ENCODE data around the gene SLC16A14. TPM values are rescaled to one million over a fixed set of nuclear protein-coding genes. Genes with fewer than 3 reads are reported as not detected.

Gene SLC16A14
- total and polyA plus RNA-seq, 2 of the 8 experiments (the other 6 are each of a cell fraction or from before 2014, with no cell fraction given) = 2.1 to 3.0 TPM

DNA sequence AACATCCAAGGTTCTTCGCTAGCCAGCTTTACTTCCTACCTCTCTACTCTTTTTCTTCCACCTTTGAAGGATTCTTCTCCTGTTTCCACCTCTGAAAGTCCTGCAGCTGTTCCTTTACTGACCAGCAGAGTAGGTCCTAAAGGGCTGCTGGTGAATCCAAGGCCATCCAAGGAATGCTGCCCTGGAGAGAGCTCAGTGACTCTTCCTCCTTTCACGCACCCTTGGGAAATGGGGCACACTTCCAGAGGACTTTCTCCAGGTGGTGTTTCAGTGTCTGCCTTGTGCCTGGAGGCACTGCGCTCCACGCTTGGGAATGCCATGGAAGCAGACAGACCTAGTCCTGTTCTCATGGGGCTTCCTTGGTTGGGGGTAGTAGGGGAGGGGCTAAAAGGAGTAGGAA, 45.4 kb downstream of the SLC16A14 start:
- Histone ChIP-seq H3K79me2 (ENCODE audit: control insufficient read depth in 1 of 2, insufficient read depth in 2 of 2, low read length in 2 of 2) (no peaks in the 10 kb centered on the region), H3K23ac (ENCODE audit: insufficient read length) (no peak overlapping the region), H4K20me1 (replicated peaks in 1 of 2; ENCODE audit: control insufficient read depth in 1 of 2, insufficient read depth in 2 of 2, low read length in 2 of 2) (no peaks in the 10 kb centered on the region), H2BK5ac (ENCODE audit: low read depth, low read length) (no peak overlapping the region), H3K36me3 (ENCODE audit: control insufficient read depth in 2 of 4, insufficient read depth in 4 of 4, low read length in 3 of 4) (no peaks in the 10 kb centered on the region), H3K79me1 (ENCODE audit: low read depth, low read length) (no peaks in the 10 kb centered on the region), H2BK120ac (replicated peaks; ENCODE audit: low read depth, low read length) (no peak overlapping the region), H3K56ac (replicated peaks; ENCODE audit: insufficient read length, low read depth, low read length) (no peak overlapping the region), H2BK12ac (ENCODE audit: low read depth, low read length) (no peak overlapping the region), H3K9ac (replicated peaks in 1 of 4; ENCODE audit: extremely low read depth in 1 of 4, low read depth in 3 of 4, low read length in 3 of 4) (no peak overlapping the region), H2BK20ac (ENCODE audit: low read length) (no peak overlapping the region), H3K4me1 (replicated peaks in 1 of 4; ENCODE audit: control insufficient read depth in 3 of 4, insufficient read depth in 4 of 4, low read length in 3 of 4) (no peaks in the 10 kb centered on the region), H3K27me3 (replicated peaks in 1 of 4; ENCODE audit: control insufficient read depth in 3 of 4, extremely low read depth in 1 of 4, insufficient read depth in 3 of 4, low read length in 3 of 4) (no peaks in the 10 kb centered on the region), H2AK5ac (ENCODE audit: low read depth, low read length) (no peak overlapping the region), H2BK15ac (ENCODE audit: low read length) (no peak overlapping the region), H4K91ac (replicated peaks; ENCODE audit: insufficient read length, low read length) (no peak overlapping the region), H2AFZ (ENCODE audit: low read length) (no peak overlapping the region), H3K27ac (ENCODE audit: low read depth, low read length) (no peak overlapping the region), H3K4me3 (ENCODE audit: extremely low read depth in 1 of 4, insufficient read depth in 2 of 4, low read depth in 3 of 4, low read length in 4 of 4) (no peak overlapping the region), H3K18ac (ENCODE audit: extremely low read depth, low read length) (no peak overlapping the region), H3K4ac (replicated peaks; ENCODE audit: insufficient read length, low read depth, low read length) (no peak overlapping the region), H4K5ac (ENCODE audit: insufficient read length, low read depth, low read length) (no peak overlapping the region), H4K8ac (ENCODE audit: extremely low read depth, insufficient read depth, low read length) (no peak overlapping the region), H3K9me3 (ENCODE audit: insufficient read depth in 2 of 2, low read depth in 1 of 2, low read length in 1 of 2) (no peaks in the 10 kb centered on the region), H3K23me2 (ENCODE audit: low read depth, low read length) (no peaks in the 10 kb centered on the region), H3K14ac (ENCODE audit: insufficient read length) (no peak overlapping the region), H3K4me2 (ENCODE audit: insufficient read depth in 1 of 2, low read depth in 2 of 2, low read length in 2 of 2) (no peak overlapping the region)
- no peak for FAIRE-seq
- DNase-seq (ENCODE audit: low read depth in 1 of 2, low spot score in 2 of 2) = peak in 1 of 2 experiments; percentile 41
- POLR2A ChIA-PET (ENCODE audit: partially characterized antibody) = interaction anchor here (1.1 kb wide), 1 partner anchor 17 kb away, joined by 3 read pairs; no protein-coding TSS in a partner anchor
- TF ChIP-seq TCF12 (IDR thresholded peaks at IDR 0.05; ENCODE audit: low read depth, low read length) (no peak), TAF7 (optimal IDR thresholded peaks at IDR 0.05; ENCODE audit: borderline replicate concordance, low read depth, low read length) (no peak), SAP30 (IDR thresholded peaks at IDR 0.05; ENCODE audit: insufficient read depth, insufficient replicate concordance, low read length) (no peak), CBX5 (IDR thresholded peaks at IDR 0.05; ENCODE audit: low read depth, low read length) (no peak)
- TF ChIP-seq, protein P1, sequence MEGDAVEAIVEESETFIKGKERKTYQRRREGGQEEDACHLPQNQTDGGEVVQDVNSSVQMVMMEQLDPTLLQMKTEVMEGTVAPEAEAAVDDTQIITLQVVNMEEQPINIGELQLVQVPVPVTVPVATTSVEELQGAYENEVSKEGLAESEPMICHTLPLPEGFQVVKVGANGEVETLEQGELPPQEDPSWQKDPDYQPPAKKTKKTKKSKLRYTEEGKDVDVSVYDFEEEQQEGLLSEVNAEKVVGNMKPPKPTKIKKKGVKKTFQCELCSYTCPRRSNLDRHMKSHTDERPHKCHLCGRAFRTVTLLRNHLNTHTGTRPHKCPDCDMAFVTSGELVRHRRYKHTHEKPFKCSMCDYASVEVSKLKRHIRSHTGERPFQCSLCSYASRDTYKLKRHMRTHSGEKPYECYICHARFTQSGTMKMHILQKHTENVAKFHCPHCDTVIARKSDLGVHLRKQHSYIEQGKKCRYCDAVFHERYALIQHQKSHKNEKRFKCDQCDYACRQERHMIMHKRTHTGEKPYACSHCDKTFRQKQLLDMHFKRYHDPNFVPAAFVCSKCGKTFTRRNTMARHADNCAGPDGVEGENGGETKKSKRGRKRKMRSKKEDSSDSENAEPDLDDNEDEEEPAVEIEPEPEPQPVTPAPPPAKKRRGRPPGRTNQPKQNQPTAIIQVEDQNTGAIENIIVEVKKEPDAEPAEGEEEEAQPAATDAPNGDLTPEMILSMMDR (IDR thresholded peaks at IDR 0.05; ENCODE audit: control extremely low read depth in 1 of 3, insufficient read depth in 1 of 3, low read depth in 1 of 3, low read length in 3 of 3) = no peak
- WGBS, 2 experiments (ENCODE audit: extremely low coverage in 1 of 2, insufficient coverage in 1 of 2, insufficient read length in 1 of 2, insufficient replicate concordance in 2 of 2, low coverage in 1 of 2, low lambda C conversion rate in 2 of 2, missing lambda C conversion rate in 1 of 2) = 86% methylated on average over 4 of the region's 4 CpGs; no CpG with 5 or more reads in 1 of the 2 experiments
- CTCF ChIA-PET (ENCODE audit: partially characterized antibody) = interaction anchor here (0.8 to 7.3 kb wide), 5 partner anchors 9 to 739 kb away, joined by 3 to 48 read pairs (median 4); no protein-coding TSS in a partner anchor
